ENCODE measurements around the gene ZBTB32.

ZBTB32 gene

GRCh38 chr19:35739275-35740107 is 35.1 kb downstream of the ZBTB32 start:
- no peak for DNase-seq

- DNase-seq, result no peak
These were observed 35.7 kb downstream of the ZBTB32 start for GRCh38 chr19:35740108-35740422.

- DNase-seq, result peak; percentile 93 to 94
These were observed 36.3 kb downstream of the ZBTB32 start for GRCh38 chr19:35740423-35741202.

GRCh38 chr19:35741203-35741515 is 36.8 kb downstream of the ZBTB32 start:
- no peak for DNase-seq

- DNase-seq, result peak; percentile 67 to 76
These were observed 37.9 kb downstream of the ZBTB32 start, which contains the start of gene IGFLR1 for GRCh38 chr19:35742121-35742724. TSS of gene IGFLR1 (minus strand) at chr19:35742452. CDS start at chr19:35741180, 1,272 bp downstream.

- no peak for DNase-seq
These were observed 39.5 kb downstream of the ZBTB32 start for GRCh38 chr19:35743640-35744429.

GRCh38 chr19:35744430-35745327 is 40.3 kb downstream of the ZBTB32 start:
- DNase-seq, result peak; percentile 95

GRCh38 chr19:35745328-35746086 is 41.1 kb downstream of the ZBTB32 start, which contains the start of the genes PSENEN and U2AF1L4:
TSS of gene PSENEN (plus strand) at chr19:35745651. CDS start at chr19:35745931, 280 bp downstream.
TSS of gene U2AF1L4 (minus strand) at chr19:35745418. CDS start at chr19:35745391, 27 bp downstream.
- DNase-seq, result peak; percentile 93 to 95

GRCh38 chr19:35746087-35746462 is 41.7 kb downstream of the ZBTB32 start:
- DNase-seq, result no peak

- no peak for DNase-seq
These were observed 42.2 kb downstream of the ZBTB32 start for GRCh38 chr19:35746531-35746930.

- peak; percentile 98 for DNase-seq
These were observed 44.0 kb downstream of the ZBTB32 start, which contains the start of gene LIN37 for GRCh38 chr19:35748106-35749020. TSS of gene LIN37 (plus strand) at chr19:35748576. CDS start at chr19:35748725, 149 bp downstream.

GRCh38 chr19:35750167-35750566 is 45.8 kb downstream of the ZBTB32 start:
- no peak for DNase-seq

- DNase-seq, result no peak
These were observed 47.7 kb downstream of the ZBTB32 start for GRCh38 chr19:35751839-35752745.

- no peak for DNase-seq
These were observed 48.5 kb downstream of the ZBTB32 start for GRCh38 chr19:35752746-35753350.

GRCh38 chr19:35753634-35754369 is 49.4 kb downstream of the ZBTB32 start:
- no peak for DNase-seq

GRCh38 chr19:35754370-35755130 is 50.2 kb downstream of the ZBTB32 start:
- no peak for DNase-seq

All from activated CD4-positive, alpha-beta T cell treated with anti-CD3 and anti-CD28 coated beads for 4 hours (primary cell).